LNCaP clone FGC (cell line): Measurements from ENCODE around the gene SLC8A1.
A peak's percentile ranks its signal among the peaks of the same experiment; 100 is the strongest.

Experiments used
- DNase-seq: peaks from one replicate; pipeline ENCODE4 v3.0.0-alpha.2; 2011; ENCODE audit warnings: low read depth
- H3K4me3 ChIP-seq: 2 replicates; pipeline ENCODE4 v1.5.1; 2011; ENCODE audit warnings: mild to moderate bottlenecking, low read depth, low read length, control low read depth
- TF ChIP-seq, protein P1 (sequence below): IDR thresholded peaks from 2 replicates; pipeline ENCODE4 v1.5.1; 2012; ENCODE audit warnings: mild to moderate bottlenecking; ENCODE audit not compliant: control insufficient read depth, insufficient read depth; ENCODE audit errors: extremely low read depth

SLC8A1 gene

DNA sequence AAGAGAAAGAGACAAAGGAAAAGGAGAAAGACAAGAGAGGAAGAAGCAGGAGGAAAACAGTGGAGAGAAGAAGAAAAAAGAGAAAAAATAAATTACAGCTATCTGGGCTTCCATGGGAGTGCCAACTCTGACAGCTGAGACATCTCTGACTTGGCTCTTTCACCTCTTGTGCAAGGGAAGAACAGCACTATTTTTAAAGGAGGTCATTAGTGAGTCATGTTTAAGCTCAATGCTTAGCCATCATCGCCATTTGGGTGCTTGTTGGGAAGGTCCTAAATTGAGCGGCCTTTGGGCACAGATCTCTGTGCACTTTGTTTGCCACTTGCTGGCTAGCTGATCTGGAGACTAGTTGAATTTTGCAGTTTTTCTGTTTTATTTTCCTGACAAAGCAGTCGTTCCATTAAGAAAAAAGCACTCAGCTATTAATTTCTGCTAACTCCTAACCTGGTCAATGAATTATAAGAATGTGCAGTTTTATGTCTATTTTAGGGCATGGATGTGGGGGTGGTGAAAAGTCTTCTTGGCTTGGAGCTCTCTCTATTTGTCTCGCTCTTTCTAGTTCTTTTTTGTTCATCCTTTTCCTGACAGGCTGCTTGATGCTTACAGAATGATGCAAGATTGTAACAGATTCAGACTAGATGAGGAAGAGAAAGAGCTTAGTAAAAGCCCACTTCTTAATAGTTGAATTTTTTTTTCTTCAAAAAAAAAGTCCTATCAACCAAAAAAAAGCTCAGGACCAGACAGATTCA is 231.5 kb downstream of the SLC8A1 start:
- H3K4me3 ChIP-seq, result no peak overlapping the region
- TF ChIP-seq, protein P1, sequence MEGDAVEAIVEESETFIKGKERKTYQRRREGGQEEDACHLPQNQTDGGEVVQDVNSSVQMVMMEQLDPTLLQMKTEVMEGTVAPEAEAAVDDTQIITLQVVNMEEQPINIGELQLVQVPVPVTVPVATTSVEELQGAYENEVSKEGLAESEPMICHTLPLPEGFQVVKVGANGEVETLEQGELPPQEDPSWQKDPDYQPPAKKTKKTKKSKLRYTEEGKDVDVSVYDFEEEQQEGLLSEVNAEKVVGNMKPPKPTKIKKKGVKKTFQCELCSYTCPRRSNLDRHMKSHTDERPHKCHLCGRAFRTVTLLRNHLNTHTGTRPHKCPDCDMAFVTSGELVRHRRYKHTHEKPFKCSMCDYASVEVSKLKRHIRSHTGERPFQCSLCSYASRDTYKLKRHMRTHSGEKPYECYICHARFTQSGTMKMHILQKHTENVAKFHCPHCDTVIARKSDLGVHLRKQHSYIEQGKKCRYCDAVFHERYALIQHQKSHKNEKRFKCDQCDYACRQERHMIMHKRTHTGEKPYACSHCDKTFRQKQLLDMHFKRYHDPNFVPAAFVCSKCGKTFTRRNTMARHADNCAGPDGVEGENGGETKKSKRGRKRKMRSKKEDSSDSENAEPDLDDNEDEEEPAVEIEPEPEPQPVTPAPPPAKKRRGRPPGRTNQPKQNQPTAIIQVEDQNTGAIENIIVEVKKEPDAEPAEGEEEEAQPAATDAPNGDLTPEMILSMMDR, result no peak
- DNase-seq, result no peak

DNA sequence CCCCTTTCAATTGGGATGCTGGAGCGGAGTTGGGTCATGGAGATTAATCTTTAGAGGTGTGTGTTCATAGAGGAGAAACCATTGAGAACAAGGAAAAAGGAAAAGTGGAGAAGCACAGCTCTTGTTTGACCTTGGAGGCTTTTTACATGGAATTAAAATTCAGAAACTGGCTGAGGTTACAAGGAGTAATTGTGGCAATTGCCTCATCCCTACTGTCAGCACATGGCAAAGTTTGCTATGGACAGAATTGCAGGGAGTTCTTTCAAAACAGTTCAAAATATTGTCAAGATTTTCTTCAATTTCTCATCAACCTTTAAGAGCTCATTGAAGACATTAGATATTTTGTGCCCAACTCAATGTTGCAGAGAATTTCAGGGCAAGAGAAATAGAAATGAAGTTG is 232.7 kb downstream of the SLC8A1 start:
- DNase-seq, result no peak
- TF ChIP-seq, protein P1, result no peak
- no peak overlapping the region for H3K4me3 ChIP-seq

DNA sequence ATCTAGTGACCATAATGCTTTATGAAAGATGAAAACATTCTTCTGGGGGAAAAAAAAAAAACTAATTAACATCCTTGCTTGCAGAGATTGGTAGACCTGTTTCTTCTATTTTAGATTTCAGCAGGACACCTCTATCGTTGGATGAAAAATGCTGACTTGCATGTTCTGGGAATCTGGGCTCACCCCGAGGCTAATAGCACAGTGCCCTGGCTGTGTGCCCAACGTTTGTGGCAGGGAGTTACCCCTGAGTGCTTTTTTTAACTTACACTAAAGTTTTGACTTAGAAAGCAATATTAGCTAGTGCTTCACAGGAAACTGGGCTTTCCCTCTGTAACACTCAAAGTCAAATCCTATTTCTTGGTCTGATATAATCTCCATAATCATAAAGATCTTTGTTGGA is 233.2 kb downstream of the SLC8A1 start:
- TF ChIP-seq, protein P1, result no peak
- no peak overlapping the region for H3K4me3 ChIP-seq
- DNase-seq, result no peak

DNA sequence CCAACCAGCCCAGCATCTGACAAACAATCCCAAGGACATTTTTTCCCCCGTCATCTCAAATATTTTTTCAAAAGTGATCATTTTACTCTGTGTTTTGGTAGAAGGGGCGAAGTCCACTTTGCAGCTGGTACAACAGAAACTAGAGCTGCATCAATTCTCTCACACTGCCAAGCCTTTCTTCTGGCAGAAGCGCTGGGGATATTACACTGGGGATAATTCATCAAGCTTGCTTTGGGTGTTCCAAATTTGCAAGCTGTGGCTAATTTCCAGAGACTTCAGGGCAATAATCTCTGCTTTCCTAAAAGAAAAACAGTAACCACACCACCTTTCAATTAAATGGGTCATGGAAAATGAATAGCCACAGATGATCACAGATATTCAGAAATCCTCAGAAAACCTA is 238.3 kb downstream of the SLC8A1 start:
- no peak overlapping the region for H3K4me3 ChIP-seq
- TF ChIP-seq, protein P1, result no peak
- DNase-seq, result no peak

DNA sequence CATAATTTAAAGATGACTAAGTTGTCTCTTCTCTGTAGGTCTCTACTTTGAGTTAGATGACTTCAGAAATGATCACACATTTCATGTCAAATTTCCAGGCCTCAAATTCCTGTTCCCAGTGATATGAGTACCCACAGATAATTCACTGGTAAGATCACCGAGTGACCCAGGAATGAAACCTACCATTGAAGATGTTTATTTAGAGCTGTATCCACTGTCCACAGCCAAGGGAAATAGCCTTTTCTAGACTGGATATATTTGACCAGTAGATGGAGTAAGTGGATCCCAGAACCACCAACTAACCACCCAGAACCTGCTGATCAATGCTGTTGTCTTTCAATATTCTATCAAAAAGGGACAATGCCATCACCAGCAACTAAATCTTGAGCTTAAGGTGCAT is 238.8 kb downstream of the SLC8A1 start:
- H3K4me3 ChIP-seq, result no peak overlapping the region
- no peak for DNase-seq
- TF ChIP-seq, protein P1, result peak; percentile 33

DNA sequence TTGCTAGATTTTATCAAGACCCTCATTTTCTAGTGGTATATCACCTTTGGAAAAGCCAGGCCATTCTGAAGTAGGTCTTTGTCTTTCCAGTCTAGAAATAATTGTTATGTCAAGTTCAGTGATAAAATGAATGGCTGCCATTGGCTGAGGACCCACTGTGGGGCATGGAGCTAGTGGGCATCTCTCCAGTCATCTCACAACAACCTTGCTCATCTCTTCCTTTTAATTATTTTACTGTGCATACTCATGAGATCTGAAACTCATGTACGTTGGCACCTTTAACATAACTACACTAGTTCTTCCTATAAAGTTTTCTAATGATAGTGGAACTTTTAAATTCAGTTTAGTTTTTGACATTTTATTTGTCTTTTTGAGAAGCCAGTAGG is 240.9 kb downstream of the SLC8A1 start:
- no peak overlapping the region for H3K4me3 ChIP-seq
- TF ChIP-seq, protein P1, result no peak
- no peak for DNase-seq

DNA sequence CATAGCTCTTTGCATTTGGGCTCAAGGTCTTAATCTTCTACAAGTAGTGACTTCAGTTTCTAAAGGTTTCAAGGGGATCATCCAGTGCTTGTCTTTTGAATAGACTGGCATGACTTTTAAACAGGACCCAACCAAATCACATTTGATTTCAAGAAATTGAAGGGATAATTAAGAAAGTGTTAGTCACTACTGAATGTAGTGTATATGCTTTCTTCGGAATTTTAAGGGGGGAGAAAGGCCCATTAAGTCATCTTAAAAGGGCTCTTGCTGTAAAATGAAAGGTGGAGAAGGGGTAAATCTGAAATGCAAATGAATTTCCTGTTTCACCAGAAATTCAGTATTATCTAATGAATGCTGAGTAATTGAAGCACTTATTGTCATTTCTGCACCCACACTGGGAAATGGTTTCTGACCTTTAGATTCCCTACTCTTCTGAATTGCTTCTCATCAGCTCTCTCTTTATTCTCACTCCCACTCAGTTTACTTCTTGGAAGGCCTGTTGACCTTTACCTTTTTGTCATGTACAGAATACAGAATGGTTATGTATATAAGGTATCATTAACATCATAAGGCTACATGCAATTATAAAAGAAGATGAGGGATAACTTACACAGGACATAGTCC is 241.4 kb downstream of the SLC8A1 start:
- no peak overlapping the region for H3K4me3 ChIP-seq
- TF ChIP-seq, protein P1, result no peak
- DNase-seq, result no peak
